ENCODE data around the gene KCNIP3. TPM values are rescaled to one million over a fixed set of nuclear protein-coding genes. Genes with fewer than 3 reads are reported as not detected.
"Not testable (repeated sequence)": the region's sequence is repeated elsewhere in the genome, so short reads cannot be mapped to it uniquely, and the experiment has no call there.

The KCNIP3 gene
- total and polyA plus RNA-seq, 4 experiments from 2014 or later: not detected

- CTCF ChIA-PET (ENCODE audit: partially characterized antibody): no interaction called here
- POLR2A ChIA-PET (ENCODE audit: partially characterized antibody): no interaction called here
- H3K4me1 Mint-ChIP-seq: no peaks in the 10 kb centered on the region
- intact Hi-C loops (cut with micrococcal nuclease): no loop called here
- no peaks in the 10 kb centered on the region for H3K36me3 ChIP-seq (ENCODE audit: insufficient read depth, low read length)
- H3K4me3 ChIP-seq (ENCODE audit: low read length in 2 of 2): no peak overlapping the region
- no peaks in the 10 kb centered on the region for H3K27me3 ChIP-seq (ENCODE audit: insufficient read depth, low read length)
- no peaks in the 10 kb centered on the region for H3K36me3 Mint-ChIP-seq
- H3K27ac ChIP-seq (ENCODE audit: low read depth, low read length): no peak overlapping the region
- H3K9me3 Mint-ChIP-seq: no peaks in the 10 kb centered on the region
- no peak overlapping the region for H3K4me3 Mint-ChIP-seq
- H3K4me1 ChIP-seq (ENCODE audit: insufficient read depth, low read length): no peaks in the 10 kb centered on the region
- H3K9me3 ChIP-seq (ENCODE audit: control insufficient read depth in 1 of 2, low read length in 2 of 2): no peaks in the 10 kb centered on the region
- DNase-seq: no peak
- peaks cover 0 to 3% of the 10 kb centered on the region in 2 donors for H3K27me3 Mint-ChIP-seq
- H3K27ac Mint-ChIP-seq: no peak overlapping the region
These were observed 56.7 kb downstream of the KCNIP3 start for GRCh38 chr2:95353613-95354468.

- no peaks in the 10 kb centered on the region for H3K9me3 Mint-ChIP-seq
- CTCF ChIA-PET (ENCODE audit: partially characterized antibody): no interaction called here
These were observed 57.3 kb downstream of the KCNIP3 start for GRCh38 chr2:95354469-95354901.

DNA sequence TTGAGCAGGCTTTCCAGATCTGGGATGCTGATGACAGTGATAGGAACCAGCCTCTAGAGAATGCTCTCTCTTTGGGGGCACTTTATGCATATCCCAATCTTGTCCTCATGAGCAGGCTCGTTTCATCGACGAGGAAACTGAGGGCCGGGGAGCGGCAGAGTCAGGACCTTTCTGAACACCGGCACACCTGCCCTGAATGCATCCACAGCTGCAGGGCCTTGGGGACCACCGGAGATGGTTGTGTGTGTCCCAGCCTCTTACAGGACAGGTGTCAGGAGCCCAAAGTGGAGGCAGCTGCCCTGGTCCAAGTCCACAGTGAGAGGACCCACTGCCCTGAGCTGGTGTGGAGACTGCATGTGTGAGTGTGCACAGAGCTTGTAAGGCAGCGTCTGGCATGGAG lies 57.8 kb downstream of the KCNIP3 start:
- Histone ChIP-seq H3K4me3 (ENCODE audit: low read length in 2 of 2) (no peak overlapping the region), H3K27me3 (ENCODE audit: insufficient read depth, low read length) (no peaks in the 10 kb centered on the region), H3K4me1 (ENCODE audit: insufficient read depth, low read length) (no peaks in the 10 kb centered on the region), H3K27ac (ENCODE audit: low read depth, low read length) (no peak overlapping the region), H3K9me3 (ENCODE audit: control insufficient read depth in 1 of 2, low read length in 2 of 2) (no peaks in the 10 kb centered on the region), H3K36me3 (ENCODE audit: insufficient read depth, low read length) (no peaks in the 10 kb centered on the region)
- no peaks in the 10 kb centered on the region for H3K4me1 Mint-ChIP-seq
- ChIA-PET CTCF (ENCODE audit: partially characterized antibody) (no interaction called here), POLR2A (ENCODE audit: partially characterized antibody) (no interaction called here)
- intact Hi-C loops (cut with micrococcal nuclease): no loop called here
- no peak for DNase-seq
- H3K36me3 Mint-ChIP-seq: no peaks in the 10 kb centered on the region
- no peaks in the 10 kb centered on the region for H3K9me3 Mint-ChIP-seq
- peaks cover 0 to 4% of the 10 kb centered on the region in 2 donors for H3K27me3 Mint-ChIP-seq
- peak overlapping the region in 1 of 7 donors; percentile 63 for H3K27ac Mint-ChIP-seq
- H3K4me3 Mint-ChIP-seq: no peak overlapping the region

More at GRCh38 chr2:95354469-95354901, 57.3 kb downstream of the KCNIP3 start:
- Histone ChIP-seq H3K9me3 (ENCODE audit: control insufficient read depth in 1 of 2, low read length in 2 of 2) (no peaks in the 10 kb centered on the region), H3K27ac (ENCODE audit: low read depth, low read length) (no peak overlapping the region), H3K4me1 (ENCODE audit: insufficient read depth, low read length) (no peaks in the 10 kb centered on the region), H3K27me3 (ENCODE audit: insufficient read depth, low read length) (no peaks in the 10 kb centered on the region), H3K4me3 (ENCODE audit: low read length in 2 of 2) (no peak overlapping the region), H3K36me3 (ENCODE audit: insufficient read depth, low read length) (no peaks in the 10 kb centered on the region)
- no peak for DNase-seq
- peaks cover 0 to 4% of the 10 kb centered on the region in 2 donors for H3K27me3 Mint-ChIP-seq
- intact Hi-C loops (cut with micrococcal nuclease): no loop called here
- H3K36me3 Mint-ChIP-seq: no peaks in the 10 kb centered on the region
- H3K4me3 Mint-ChIP-seq: no peak overlapping the region
- H3K27ac Mint-ChIP-seq: peak overlapping the region in 1 of 7 donors; percentile 63
- no peaks in the 10 kb centered on the region for H3K4me1 Mint-ChIP-seq
- POLR2A ChIA-PET (ENCODE audit: partially characterized antibody): no interaction called here

GRCh38 chr2:95355486-95355885 lies 58.3 kb downstream of the KCNIP3 start:
- H3K4me1 Mint-ChIP-seq; CTCF ChIA-PET (ENCODE audit: partially characterized antibody); H3K4me1 ChIP-seq (ENCODE audit: insufficient read depth, low read length); DNase-seq; H3K4me3 ChIP-seq (ENCODE audit: low read length in 2 of 2); H3K9me3 ChIP-seq (ENCODE audit: control insufficient read depth in 1 of 2, low read length in 2 of 2); H3K4me3 Mint-ChIP-seq; POLR2A ChIA-PET (ENCODE audit: partially characterized antibody); H3K27me3 ChIP-seq (ENCODE audit: insufficient read depth, low read length); H3K36me3 ChIP-seq (ENCODE audit: insufficient read depth, low read length); H3K27ac ChIP-seq (ENCODE audit: low read depth, low read length); intact Hi-C loops (cut with micrococcal nuclease); H3K36me3 Mint-ChIP-seq; H3K9me3 Mint-ChIP-seq; H3K27me3 Mint-ChIP-seq: not testable (repeated sequence)
- H3K27ac Mint-ChIP-seq: peak overlapping the region in 1 of 7 donors; percentile 62

- H3K9me3 ChIP-seq (ENCODE audit: control insufficient read depth in 1 of 2, low read length in 2 of 2): no peaks in the 10 kb centered on the region
- no peak overlapping the region for H3K4me3 Mint-ChIP-seq
- ChIA-PET POLR2A (ENCODE audit: partially characterized antibody) (no interaction called here), CTCF (ENCODE audit: partially characterized antibody) (interaction anchor here (1.7 kb wide), 1 partner anchor 12 kb away, joined by 5 read pairs; no protein-coding TSS in a partner anchor)
- H3K27ac Mint-ChIP-seq: no peak overlapping the region
- peaks cover 3 to 4% of the 10 kb centered on the region in 2 donors for H3K27me3 Mint-ChIP-seq
- DNase-seq: no peak
- H3K9me3 Mint-ChIP-seq: no peaks in the 10 kb centered on the region
- no peak overlapping the region for H3K27ac ChIP-seq (ENCODE audit: low read depth, low read length)
- no peaks in the 10 kb centered on the region for H3K36me3 Mint-ChIP-seq
- H3K27me3 ChIP-seq (ENCODE audit: insufficient read depth, low read length): no peaks in the 10 kb centered on the region
- no peaks in the 10 kb centered on the region for H3K4me1 Mint-ChIP-seq
- H3K4me1 ChIP-seq (ENCODE audit: insufficient read depth, low read length): no peaks in the 10 kb centered on the region
- no peaks in the 10 kb centered on the region for H3K36me3 ChIP-seq (ENCODE audit: insufficient read depth, low read length)
- H3K4me3 ChIP-seq (ENCODE audit: low read length in 2 of 2): no peak overlapping the region
- intact Hi-C loops (cut with micrococcal nuclease): no loop called here
These were observed 59.9 kb downstream of the KCNIP3 start for GRCh38 chr2:95356821-95357700.

DNA sequence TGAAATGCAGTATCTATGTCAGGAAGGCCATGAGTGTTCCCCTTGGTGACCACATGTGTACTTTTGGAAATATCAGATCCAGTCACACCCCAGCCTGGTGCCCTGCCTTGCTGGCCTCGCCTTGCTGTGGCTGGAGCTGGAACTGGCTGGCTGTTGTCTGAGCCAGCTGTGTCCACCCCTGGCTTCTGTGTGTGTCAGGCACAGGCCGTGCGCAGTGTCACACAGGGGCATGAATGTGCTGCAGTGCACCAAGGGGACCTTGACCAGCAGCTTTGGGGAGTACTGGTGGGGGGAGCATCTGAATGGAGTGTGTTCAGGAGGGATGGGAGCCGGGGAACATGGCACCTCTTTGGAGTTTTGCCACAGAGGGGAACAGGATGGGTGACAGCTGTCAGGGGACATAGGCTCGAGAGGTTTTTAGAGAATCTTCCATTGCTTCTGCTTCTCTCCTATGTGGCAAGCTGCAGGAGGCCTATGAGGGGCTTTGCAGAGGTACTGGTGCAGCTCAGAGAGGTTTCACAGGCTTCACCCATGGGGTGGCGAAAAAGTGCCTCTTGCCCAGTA lies 60.7 kb downstream of the KCNIP3 start:
- no peaks in the 10 kb centered on the region for H3K36me3 Mint-ChIP-seq
- no peaks in the 10 kb centered on the region for H3K9me3 Mint-ChIP-seq
- H3K36me3 ChIP-seq (ENCODE audit: insufficient read depth, low read length): no peaks in the 10 kb centered on the region
- ChIA-PET POLR2A (ENCODE audit: partially characterized antibody) (no interaction called here), CTCF (ENCODE audit: partially characterized antibody) (interaction anchor here (1.7 kb wide), 1 partner anchor 13 kb away, joined by 5 read pairs; no protein-coding TSS in a partner anchor)
- no peak overlapping the region for H3K27ac Mint-ChIP-seq
- peaks cover 3 to 4% of the 10 kb centered on the region in 2 donors for H3K27me3 Mint-ChIP-seq
- no peak overlapping the region for H3K4me3 Mint-ChIP-seq
- DNase-seq: no peak
- H3K27me3 ChIP-seq (ENCODE audit: insufficient read depth, low read length): no peaks in the 10 kb centered on the region
- H3K4me1 ChIP-seq (ENCODE audit: insufficient read depth, low read length): no peaks in the 10 kb centered on the region
- H3K4me3 ChIP-seq (ENCODE audit: low read length in 2 of 2): no peak overlapping the region
- no peaks in the 10 kb centered on the region for H3K9me3 ChIP-seq (ENCODE audit: control insufficient read depth in 1 of 2, low read length in 2 of 2)
- no peak overlapping the region for H3K27ac ChIP-seq (ENCODE audit: low read depth, low read length)
- H3K4me1 Mint-ChIP-seq: no peaks in the 10 kb centered on the region
- intact Hi-C loops (cut with micrococcal nuclease): no loop called here

- Histone ChIP-seq H3K4me1 (ENCODE audit: insufficient read depth, low read length) (no peaks in the 10 kb centered on the region), H3K4me3 (ENCODE audit: low read length in 2 of 2) (no peak overlapping the region), H3K36me3 (ENCODE audit: insufficient read depth, low read length) (no peaks in the 10 kb centered on the region), H3K9me3 (ENCODE audit: control insufficient read depth in 1 of 2, low read length in 2 of 2) (no peaks in the 10 kb centered on the region), H3K27ac (ENCODE audit: low read depth, low read length) (no peak overlapping the region), H3K27me3 (ENCODE audit: insufficient read depth, low read length) (no peaks in the 10 kb centered on the region)
- no peaks in the 10 kb centered on the region for H3K4me1 Mint-ChIP-seq
- H3K27ac Mint-ChIP-seq: no peak overlapping the region
- intact Hi-C loops (cut with micrococcal nuclease): no loop called here
- H3K9me3 Mint-ChIP-seq: no peaks in the 10 kb centered on the region
- no peaks in the 10 kb centered on the region for H3K36me3 Mint-ChIP-seq
- ChIA-PET CTCF (ENCODE audit: partially characterized antibody) (no interaction called here), POLR2A (ENCODE audit: partially characterized antibody) (no interaction called here)
- DNase-seq: no peak
- H3K4me3 Mint-ChIP-seq: no peak overlapping the region
- H3K27me3 Mint-ChIP-seq: peaks cover 3 to 4% of the 10 kb centered on the region in 2 donors
These were observed 61.9 kb downstream of the KCNIP3 start for GRCh38 chr2:95359031-95359430.

Measured in CD4-positive, alpha-beta memory T cell (primary cell).